ENCODE data around the gene EZH2.

Gene EZH2

GRCh38 chr7:148884049-148884298 is at the start of gene EZH2:
Gene EZH2, minus strand, starts transcription at chr7:148884291. Its CDS starts 36,993 bp downstream, at chr7:148847298.
- DNase-seq, result no peak

- DNase-seq, result no peak
Observed at GRCh38 chr7:148931470-148931869, 47.4 kb upstream of the EZH2 start.

GRCh38 chr7:148930335-148930734 is 46.2 kb upstream of the EZH2 start:
- no peak for DNase-seq

DNA sequence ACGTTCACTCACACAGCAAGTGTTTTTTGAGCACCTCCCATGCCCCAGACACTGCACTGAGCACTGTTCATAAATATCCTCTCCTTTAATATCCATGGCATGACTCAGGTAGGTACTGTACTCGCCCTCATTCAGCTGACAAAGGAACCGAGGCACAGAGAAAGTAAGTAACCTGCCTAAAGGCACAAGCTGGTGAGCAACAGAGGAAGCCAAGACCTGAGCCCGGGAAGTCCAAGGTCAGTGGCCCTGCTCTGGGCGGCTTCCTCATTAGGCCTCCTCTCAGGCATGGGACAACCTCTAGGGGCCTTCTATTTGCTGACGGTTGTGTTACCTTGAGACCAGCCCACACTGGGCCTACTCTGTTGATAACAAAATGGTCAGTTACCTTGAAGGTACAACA is 45.1 kb upstream of the EZH2 start:
- no peak for DNase-seq

- no peak for DNase-seq
Observed at GRCh38 chr7:148927123-148928045, 43.3 kb upstream of the EZH2 start.

DNA sequence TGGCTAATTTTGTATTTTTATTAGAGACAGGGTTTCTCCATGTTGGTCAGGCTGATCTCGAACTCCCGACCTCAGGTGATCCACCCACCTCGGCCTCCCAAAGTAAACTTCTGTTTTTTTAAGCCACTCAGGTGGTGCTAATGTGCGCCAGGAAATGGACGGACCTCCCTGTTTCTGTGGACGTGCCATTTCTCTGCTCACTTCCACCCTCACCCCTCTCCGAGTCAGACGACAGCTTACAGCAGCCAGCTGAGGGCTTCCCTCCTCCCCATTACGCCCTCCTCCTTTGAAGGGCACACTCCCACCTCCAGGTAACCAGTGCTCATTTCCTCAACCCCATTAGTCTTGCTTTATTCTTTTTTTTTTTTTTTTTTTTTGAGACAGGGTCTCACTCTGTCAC is 41.7 kb upstream of the EZH2 start:
- no peak for DNase-seq

DNA sequence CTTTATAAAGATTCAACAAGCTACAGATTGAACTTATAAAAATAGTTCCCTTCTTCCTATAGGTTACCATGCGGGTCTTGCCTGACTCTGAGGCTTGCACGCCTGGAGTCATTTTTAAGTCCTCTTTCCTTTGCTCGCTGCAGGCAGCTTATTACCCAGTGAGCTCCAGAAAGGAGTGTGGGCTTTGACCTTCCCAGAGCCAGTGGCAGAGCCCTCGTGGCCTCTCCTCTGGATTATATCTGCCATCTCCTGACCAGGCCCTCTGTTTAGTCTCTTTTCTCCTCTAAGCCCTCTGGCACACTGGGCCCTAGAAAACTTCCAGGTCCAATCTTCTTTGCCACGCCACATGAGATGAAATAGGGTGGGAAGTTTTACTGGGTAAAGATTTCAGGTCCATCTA is 39.9 kb upstream of the EZH2 start:
- DNase-seq, result no peak

- no peak for DNase-seq
Observed at GRCh38 chr7:148921806-148922205, 37.7 kb upstream of the EZH2 start.

- no peak for DNase-seq
Observed at GRCh38 chr7:148921189-148921588, 37.1 kb upstream of the EZH2 start.

DNA sequence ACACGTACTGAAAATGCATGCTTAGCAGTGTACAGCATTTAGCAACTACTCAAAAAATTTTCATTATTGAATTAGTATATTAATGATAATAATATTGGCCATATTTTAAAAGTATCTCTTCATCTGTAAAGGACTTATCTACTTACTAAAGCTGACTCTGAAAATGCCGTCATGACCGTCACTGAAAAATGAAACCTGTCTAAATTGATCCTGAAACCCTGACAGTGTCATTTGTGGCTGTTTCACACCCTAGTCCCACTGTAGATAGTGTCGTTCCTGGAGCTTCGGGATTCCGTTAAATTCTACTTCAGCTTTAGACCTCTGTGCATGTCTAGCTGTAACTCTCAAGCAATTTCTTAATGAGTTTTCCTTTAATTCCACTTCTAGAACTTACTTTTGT is 35.8 kb upstream of the EZH2 start:
- DNase-seq, result no peak

- DNase-seq, result no peak
Observed at GRCh38 chr7:148918058-148918596, 34.0 kb upstream of the EZH2 start.

- no peak for DNase-seq
Observed at GRCh38 chr7:148916186-148916585, 32.1 kb upstream of the EZH2 start.

DNA sequence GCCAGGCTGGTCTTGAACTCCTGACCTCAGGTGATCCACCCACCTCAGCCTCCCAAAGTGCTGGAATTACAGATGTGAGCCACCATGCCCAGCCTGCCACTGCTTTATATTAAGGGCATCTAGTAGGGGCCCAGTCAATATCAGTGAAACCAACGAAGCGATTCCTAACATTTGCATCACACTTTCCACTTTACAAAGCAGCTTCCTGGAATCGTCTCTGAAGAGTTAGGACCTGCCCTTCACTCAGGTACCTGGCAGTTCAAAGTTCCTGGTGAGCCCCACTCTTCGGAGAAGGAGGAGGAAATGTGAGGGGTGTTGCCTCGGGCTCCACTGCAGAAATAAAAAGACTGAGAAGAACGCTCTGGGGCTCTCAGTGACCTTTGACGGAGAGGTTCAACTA is 31.1 kb upstream of the EZH2 start:
- DNase-seq, result peak; percentile 46

DNA sequence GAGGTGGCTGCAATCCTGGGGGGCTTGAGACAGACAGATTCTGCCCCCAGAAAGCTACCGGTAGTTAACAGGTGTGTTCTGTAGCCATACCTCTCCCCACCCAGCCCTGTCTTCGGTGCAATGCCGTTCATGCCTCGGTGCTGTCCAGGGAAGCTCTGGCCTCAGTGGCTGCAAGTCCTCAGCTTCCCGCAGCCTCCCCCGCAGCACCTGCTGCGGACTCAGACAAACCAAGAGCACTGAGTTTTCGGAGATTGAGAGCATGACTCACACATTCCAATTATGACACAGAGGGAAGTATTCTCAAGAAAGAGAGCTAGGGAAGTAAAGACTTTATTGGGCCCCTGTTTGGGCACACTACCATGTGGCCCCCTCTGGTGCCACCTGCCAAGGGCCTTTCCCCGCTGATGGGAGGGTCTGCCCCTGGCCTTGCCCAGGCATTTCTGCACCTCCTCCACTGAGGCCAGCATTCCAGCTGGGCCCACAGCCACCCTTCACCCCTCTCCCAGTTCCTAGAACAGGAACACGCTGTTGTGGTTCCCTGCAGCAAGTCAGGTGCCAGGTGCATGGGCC is 30.2 kb upstream of the EZH2 start:
- peak; percentile 71 for DNase-seq

- DNase-seq, result peak; percentile 76
Observed at GRCh38 chr7:148912758-148913541, 28.9 kb upstream of the EZH2 start.

DNA sequence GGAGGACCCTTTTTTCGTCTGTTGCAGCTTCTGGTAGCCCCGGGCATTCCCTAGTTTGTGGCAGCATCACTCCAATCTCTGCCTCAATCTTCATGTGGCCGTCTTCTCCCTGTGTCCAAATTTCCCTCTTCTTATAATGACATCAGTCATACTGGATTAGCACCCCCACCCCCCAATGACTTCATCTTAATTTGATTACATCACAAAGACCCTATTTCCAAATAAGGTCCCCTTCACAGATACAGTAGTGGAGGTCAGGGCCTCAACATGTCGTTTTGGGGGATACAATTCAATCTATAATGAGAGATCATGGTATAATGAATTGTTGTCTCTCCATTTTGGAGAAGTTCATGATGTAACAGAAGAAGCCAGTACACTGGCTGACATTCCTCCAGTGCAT is 28.1 kb upstream of the EZH2 start:
- no peak for DNase-seq

DNA sequence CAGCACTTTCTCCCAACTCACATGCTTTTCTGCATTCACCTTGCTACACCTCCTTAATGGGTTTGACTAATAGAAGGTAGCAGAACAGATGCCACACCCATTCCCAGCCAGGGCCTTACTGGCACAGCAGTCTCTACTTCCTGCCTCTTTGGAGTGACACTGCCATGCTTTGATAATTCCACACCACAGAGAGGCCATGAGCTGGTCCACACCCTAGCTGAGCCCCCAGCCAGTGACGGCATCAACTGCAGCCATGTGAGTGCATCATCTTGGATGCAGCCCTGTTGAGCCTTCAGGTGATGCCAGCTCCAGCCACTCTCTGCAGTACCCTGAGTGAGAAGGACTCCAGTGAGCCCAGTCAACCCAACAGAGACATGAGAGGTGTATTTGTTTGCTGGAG is 27.5 kb upstream of the EZH2 start:
- peak; percentile 64 for DNase-seq

- DNase-seq, result no peak
Observed at GRCh38 chr7:148909568-148909967, 25.5 kb upstream of the EZH2 start.

GRCh38 chr7:148906707-148907498 is 22.8 kb upstream of the EZH2 start:
- no peak for DNase-seq

DNA sequence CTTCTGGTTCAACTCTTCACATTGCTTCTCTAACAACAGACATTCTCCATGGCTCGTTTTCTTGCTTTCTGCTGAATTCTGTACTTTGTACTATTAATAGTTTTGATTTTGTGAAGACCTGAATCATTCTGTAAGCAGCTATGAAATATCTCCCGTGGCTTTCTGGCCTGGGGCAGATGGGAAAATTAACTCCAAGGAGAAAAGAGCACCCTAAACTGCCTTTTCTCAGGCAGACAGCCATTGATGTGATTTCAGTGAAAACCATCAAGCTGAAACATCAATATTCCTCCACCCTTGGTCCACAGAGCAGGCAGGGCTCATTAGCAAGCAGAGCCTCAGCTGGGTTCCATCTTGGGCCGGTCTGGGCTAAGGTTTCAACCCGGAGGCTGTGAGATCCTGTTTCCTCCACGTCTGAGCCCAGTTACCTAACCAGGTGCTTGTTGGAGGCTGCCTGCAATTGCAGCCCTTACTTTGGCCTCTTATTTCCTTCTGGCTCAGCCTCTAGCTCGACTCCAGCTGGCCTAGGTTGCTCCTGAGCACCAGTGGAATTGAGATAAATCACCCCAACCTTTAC is 21.1 kb upstream of the EZH2 start:
- DNase-seq, result no peak

DNA sequence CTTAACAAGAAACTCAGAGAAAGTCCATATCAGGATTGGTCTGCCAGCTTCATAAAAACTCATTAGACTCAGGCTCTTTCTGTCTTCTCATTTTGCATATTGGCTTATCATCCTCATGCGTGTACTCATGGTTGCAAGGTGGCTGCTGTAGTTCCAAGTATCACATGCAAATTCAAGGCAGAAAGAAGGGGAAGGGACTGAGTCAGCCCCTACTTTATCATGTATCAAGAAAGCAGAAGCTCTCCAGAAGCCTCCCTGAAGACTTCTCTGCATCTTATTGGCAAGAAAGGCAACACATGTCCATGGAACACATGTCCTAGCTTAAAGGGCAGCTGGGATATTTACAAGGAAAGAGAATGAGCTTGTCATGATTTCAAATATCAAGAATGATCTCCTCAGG is 19.4 kb upstream of the EZH2 start:
- DNase-seq, result no peak

DNA sequence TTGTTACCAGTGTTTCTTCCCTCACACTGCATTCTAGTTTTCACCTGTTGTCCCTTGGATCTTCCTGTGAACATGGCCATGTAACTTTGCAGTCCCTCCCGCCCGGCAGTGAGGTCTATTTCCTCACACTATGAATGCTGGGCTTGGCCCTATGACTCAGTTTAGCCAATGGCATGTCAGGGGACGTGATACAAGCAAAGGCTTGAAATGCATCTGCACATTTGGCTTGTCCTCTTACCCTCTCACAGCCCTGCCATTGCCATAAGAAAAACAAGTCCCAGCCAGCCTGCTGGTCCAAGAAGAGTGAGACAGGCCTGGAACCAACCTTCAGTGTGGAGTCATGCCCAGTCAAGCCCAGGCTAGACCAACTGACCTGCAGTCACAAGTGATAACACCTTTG is 17.1 kb upstream of the EZH2 start:
- DNase-seq, result no peak

All from stimulated activated CD4-positive, alpha-beta T cell treated with anti-CD3 and anti-CD28 coated beads, Interleukin-1b, Interleukin-23, amount 100 ng/mL, for 48 hours (primary cell).